Kasumi-1 (cell line): ENCODE data around the gene CDPF1.
A peak's percentile ranks its signal among the peaks of the same experiment; 100 is the strongest.

ENCODE experiments used
- DNase-seq, 2 experiments: peaks; one replicate each; lab custom pipeline; 2025; lab: John Stamatoyannopoulos, UW

CDPF1 gene

DNA sequence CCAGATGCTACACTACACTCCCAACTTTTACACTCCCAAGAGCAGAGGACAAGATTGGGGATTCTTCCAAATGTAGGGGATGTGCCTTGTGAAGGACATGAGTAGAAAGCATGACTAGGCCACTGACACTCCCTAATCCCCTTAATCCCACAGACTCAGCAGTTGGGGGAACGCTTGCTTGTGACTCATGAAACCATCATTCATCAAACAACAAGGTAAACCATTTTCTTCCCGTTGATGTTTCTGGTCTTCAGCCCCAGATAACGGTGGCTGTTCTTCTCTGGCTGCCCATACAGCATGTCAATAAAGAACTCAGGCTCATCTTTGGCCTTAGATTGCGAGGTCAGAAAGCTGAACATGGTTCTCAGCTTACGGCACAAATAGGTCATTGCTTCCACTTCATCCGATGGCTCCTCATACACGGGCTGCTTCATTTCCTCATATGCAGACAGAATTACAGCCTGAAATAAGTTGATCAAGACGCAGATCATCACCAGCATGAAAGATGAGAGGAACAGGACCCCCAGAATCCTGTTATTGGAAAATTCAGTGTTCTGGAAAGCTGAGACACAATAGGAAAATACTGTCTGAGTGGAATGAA, 6.4 kb upstream of the CDPF1 start:
- no peak for DNase-seq

DNA sequence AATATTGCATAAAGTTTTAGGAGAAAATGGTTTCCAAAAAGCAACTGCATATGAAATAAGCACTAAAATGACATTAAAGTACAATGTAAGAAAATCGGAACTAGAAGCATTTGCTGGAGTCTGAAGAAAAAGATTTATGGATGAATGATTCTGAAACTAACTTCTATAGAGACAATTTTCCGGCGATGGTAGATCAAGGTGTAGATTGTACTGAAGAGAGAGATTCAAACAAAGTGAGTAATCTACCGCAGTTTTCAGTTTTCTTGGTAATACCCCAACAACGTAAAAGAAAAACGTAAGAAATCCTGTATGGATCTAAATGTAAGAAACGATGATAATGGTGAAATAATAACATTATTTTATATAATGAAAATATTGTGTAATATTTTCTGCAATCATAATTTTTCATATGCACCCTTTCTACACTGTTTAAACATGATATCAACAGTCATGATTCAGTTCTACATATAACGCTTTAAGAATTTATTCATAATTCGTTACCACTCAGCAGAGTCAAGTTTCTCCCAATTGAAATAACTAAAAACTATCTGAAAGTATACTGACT, 1.8 kb upstream of the CDPF1 start:
- no peak for DNase-seq

DNA sequence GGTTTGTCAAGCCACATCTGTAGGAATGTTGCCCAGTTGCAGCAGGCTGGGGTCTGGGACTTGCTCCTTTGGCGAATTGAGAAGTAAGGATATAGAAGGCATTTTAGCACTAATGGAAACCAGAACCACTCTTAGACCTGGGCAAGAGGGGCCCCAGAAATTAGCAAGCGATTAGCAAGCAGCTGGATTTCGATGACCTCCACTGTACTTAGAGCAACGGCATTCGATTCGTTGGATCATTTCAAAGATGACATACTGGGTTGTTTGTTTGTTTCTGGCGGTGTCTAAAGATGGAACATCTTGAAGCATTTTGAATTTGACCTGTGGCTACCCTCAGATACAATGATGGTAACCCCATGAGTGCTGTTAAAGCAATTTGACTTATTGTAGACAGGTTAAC, 1.2 kb upstream of the CDPF1 start:
- DNase-seq, result no peak

DNA sequence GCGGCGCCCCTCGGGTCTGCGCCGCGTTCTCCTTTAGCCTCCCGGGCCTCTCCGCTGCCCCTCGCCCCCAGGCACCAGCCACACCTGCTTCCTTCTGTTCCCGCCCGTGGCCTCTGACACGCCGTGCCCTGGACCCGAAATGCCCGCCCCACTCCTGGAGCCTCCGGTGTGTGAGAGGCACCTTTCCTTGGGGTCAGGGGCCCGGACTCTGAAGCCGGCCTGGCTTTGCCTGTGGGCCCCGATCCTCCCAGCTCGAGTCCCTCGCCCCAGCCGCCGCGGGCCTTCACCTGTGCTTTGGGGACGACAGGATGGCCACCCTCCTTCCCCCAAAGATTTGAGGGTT, 661 bp upstream of the CDPF1 start:
- DNase-seq, result no peak

DNA sequence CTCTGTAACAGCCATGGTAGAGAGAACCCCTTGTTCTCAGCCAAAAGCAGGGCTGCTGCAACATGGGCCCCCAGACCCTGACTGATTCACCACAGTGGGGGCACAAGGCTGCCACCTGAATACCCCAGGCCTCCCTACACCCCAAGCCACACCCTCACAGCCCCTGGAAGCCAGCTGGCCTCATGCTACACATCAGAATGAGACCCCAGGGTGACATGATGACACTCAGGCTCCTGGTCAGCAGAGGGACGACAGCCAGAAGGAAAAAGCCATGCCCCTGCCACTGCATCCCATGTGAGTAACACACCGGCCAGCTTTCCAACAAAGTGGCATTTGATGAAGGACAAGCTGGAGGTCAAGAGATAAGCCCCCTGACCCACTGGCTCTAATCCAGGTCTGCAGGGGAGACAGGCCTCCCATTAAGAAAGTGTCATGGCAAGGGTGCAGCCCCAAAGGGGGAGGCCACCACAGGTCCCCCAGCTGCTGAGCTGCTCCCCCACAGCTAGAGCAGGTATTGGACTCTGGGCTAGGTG, 2.6 kb downstream of the CDPF1 start:
- no peak for DNase-seq

DNA sequence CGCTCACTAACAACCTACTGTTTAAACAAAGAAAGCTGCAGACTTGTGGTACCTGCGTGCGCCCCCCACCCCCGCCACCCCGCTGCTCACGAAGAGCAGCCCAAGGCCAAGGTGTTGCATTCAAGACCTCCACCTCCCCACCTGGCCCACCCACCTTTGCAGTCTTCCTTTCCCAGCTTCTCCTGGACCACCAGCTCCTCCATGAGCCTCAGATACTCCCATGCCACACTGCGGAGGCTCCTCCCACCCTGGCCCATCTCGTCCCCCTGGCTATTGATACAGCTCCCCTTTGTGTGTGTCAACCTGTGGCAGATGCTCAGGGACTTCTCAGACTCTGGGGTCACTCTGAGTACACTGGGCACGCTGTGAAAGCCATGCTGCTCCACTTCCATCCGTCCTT, 3.9 kb downstream of the CDPF1 start:
- no peak for DNase-seq

DNA sequence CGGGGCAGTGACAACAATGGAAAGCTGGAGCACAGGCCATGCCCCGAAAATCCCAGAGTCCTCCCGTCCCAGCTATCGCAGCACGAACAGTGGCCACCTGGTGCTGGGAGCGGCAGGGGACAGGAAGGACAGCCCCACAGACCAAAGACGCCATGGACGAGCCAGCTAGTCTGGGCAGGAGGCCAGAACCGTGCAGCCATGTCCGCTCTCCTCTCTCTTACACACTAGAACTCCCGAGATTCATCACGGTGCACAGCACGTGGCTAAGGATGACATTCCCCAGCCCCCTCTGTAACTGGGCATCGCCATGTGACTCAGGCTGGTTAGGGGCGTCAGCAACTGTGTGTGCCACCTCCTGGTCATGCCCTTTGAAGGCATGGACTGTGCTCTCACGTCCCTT, 4.6 kb downstream of the CDPF1 start:
- no peak for DNase-seq

DNA sequence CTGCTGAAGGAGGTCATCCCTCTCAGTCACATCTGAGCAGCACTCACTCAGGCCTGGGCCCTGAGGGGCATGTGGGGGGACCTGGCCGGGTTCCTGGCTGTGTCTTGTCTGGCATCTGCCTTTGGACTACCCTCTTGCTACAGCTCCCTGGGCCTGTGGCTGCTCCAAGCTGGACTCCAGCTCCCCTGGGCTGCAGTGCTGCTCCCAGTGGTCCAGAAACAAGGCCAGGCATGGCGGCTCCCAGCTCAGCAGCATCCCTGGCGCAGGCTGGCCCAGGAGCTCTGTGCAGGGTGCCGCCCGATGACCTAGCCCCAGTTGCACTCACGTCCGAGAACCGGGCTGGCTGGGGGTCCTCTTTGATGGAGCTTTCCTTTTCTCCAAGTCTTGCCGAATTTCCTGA, 5.3 kb downstream of the CDPF1 start:
- no peak for DNase-seq

DNA sequence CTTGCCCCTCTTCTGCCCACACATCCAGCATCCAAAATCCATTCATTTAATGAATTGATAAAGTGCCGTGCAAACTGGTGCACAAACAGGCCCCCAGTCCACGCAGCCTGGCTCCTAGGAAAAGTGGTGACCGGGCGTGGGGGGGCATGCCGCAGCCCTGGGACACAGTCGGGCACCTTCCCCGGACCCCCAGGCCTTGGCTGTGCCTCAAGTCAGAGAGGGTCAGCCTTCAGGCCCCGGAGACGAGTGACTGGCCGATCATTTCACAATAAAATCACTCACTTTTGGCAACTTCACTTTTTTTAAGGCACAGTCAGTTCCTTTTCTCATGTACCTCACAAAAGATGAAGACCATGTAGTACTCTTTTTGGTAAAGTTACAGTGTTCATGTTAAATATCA, 8.0 kb downstream of the CDPF1 start:
- DNase-seq, result no peak

DNA sequence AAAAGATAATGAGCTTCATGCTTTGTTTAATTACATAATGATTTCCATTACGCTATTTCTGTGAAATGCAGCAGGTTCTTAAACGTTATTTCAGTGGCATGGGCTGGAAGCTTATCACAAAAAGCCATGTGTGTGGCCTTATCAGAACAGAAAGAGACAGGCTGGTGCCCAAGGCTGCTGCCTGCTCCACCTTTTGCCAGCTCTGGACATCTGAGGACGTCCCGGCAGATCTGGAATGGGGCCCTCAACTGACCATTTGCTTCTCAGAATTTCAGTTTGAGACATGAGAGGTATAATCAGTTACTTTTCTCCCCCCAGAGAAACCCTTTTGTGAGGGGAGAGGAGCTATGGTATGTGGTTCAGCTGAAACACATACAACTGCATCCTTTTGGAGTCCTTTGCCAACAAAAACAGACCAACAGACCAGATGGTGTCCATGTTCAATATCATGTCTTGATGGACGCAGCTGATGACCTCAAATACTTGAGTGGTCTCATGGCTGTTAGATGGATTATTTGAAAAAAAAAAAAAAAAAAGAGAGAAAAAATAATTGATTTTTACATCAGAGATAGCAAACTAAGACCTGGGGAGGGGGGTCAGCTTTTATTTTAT, 8.6 kb downstream of the CDPF1 start:
- no peak for DNase-seq

DNA sequence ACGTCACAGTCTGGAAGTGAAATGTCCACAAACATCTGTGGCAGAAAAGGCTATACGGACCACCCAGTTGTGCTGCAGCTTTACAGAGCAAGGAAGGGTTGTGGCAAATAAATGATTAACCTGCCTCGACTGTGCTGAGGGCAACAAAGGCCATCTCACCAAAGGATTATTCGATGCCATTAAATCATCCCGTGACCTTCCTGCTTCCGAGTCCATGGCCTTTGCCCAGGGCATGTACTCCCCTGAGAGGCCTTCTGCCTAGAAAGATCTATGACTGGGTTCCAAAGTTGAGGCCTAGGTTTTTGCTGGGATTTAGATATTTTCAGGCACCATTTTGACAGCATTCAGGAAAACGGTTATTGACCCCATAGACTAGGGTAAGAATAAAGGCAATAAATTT, 9.2 kb downstream of the CDPF1 start:
- DNase-seq, result no peak

DNA sequence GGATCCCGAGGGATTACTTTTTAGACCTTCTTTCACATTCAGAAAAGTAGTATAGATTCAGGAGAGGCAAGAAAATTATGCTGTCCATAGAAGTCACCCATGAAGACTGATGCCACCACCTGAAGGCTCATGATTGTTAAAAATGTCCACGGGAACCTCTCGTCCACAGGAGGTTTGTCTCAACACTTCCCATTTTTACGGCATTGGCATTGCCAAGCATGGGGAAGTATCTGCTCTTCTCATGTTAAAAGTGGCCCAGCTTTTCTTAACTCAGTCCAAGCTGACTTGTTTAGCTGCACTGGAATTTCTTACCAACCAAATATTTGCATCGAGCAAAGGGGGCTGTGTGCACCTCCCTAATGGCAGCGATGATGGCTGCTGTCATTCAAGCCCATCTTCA, 9.6 kb downstream of the CDPF1 start:
- no peak for DNase-seq

DNA sequence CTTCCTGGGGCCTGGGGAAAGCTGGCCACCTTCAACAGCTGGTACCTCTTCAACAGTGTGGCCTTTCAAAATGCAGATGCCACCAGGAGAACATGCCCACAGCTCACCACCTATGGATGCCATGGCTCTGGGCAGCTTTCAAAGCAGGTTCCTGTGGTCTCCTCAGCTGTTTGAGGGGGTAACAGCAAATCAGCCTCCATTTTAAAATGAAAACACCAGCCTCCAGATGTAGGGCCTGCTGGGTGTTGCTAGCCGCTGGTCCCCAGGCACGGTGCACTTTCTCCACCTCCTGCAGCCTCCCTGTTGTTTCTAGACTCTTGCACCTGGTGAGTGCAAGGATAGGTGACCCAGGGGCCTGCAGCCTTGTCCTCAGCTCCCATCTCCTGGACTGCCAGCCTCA, 10.0 kb downstream of the CDPF1 start:
- DNase-seq, result no peak

DNA sequence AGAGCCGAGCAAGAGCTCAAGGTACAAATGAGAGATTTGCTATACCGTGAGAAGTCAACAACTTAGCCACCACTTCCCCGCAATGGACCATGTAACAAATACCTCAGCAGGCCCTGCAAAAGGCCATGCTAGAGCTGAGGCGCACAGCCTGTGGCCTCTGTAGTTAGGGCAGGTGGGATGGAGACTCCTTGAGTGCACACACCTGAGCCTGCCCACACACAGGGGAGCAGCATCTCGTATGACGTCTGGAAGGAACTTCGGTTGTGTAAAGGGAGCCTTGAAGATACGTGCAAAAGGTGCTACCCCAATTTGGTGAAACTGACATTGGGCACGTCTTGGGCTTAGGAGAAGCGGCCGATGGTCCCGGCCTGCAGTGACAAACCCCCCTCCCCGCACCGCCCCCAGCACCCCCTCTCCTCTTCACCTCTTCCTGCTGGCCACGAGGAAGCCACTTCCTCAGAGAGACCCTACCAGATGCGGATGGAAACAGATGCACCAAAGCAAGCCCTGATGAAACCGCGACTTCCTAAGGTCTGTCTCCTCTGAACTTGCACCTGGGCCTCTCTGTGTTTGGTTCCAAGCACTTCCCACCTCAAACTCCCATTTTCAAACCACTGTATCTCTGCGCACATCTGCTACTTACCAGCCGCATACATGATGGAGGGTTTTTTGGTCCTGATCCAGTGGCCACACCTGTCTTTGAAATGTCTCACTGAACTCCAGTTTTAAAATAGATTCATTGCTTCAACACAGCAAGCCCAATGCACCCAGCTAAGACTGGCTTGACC, 10.6 kb downstream of the CDPF1 start:
- DNase-seq, result no peak

DNA sequence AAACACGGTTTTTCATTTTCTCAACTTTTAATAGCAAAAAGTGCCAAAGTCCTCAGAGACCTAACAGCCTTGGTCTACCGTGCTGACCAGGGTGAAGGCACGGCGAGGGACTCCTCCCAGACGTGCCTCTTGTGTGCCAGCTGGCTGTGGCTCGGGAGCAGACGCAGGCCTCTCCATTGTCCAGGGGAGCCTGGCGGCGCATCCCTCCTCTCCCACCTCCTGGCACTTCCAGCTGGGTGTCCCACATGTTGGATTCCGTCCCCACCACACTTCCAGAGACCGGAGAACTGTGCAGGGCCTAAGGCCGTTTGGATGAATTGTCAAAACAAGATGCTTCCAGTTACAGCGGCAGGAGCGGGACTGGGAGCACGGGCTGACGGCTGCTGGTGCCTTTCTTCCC, 11.6 kb downstream of the CDPF1 start:
- no peak for DNase-seq

DNA sequence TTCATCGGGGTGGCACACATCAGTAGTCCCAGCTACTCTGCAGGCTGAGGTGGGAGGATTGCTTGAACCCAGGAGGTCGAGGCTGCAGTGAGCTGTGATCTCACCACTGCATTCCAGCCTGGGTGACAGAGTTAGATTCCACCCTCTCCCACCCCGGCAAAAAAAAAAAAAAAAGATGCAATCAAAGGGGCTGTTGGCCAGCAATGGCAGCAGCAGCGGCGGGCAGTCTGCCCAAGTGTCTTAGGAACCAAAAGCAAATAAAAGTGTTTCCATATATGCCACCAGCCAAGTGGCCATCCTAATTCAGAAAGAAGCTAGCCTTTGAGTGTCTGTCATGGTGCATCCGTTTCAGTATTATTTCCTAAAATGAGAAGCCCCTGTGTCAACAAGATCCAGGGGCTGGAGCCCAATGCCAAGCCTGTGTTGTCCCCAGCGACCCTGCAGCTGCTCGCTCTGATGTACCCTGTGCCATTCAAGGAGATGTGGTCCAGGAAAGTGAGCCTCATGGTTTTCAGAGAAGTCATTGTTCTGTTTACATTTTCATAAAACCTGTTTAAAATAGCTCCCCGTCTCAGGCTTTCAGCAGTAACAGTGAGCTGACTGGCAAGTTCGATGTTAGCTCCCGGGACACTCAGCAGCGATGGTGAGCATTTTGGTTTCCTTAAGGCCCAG, 12.5 kb downstream of the CDPF1 start:
- no peak for DNase-seq

DNA sequence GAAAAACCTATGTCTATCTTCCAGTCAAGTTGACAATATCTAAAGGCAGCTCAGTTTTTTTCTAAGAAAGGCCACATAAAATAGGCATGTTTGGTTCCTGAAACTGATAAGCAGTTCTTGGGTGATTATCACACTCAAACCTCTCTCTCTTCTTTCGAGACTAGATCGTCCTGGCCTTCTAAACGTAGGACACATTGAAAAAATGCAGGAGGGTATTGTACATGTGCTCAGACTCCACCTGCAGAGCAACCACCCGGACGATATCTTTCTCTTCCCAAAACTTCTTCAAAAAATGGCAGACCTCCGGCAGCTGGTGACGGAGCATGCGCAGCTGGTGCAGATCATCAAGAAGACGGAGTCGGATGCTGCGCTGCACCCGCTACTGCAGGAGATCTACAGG, 15.1 kb downstream of the CDPF1 start:
- no peak for DNase-seq

DNA sequence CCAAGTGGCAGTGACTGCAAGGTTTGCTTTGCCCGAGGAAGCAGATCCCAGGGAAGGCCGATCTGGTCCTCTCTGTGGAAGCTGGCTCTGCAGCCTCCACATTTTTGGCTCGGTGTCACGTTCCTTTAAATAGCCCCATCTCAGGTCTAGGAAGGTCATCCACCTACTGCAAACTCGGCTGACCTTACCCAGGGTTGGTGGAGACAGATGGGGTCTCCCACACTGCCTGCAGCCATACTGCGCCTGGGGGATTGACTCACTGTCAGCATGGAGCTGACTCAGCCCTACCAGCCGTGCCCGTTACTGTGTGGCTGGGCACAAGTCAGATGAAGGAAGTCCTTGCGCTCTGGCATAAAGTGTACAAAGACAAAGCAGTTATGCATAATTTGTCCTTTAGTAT, 16.9 kb downstream of the CDPF1 start:
- peak; percentile 24 to 43 for DNase-seq

DNA sequence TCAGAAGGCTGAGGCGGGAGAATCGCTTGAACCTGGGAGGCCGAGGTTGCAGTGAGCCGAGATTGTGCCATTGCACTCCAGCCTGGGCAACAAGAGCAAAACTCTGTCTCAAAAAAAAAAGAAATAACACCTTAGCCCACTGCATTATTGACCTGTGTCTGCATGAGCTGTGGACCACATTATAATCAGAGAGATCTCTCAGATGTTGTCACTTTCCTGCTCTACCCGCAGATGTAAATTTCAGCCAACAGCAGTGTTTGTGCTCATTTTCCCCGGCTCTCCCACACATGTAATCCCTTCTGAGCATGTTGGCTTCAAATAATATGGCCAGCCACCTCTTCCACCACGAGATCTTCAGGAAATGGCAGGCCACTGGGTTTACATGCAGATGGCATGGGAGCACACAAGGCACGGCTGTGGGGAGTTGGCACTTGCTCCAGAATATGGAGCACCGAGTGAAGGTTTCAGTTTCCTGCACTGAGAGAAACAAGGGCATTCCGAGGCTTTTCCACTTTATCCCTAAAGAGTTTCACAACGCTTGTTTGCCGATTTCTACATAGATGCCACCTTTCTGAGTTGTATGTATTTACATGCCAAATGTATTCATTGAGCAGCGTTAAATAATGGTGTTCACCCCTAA, 19.7 kb downstream of the CDPF1 start:
- DNase-seq, result no peak

DNA sequence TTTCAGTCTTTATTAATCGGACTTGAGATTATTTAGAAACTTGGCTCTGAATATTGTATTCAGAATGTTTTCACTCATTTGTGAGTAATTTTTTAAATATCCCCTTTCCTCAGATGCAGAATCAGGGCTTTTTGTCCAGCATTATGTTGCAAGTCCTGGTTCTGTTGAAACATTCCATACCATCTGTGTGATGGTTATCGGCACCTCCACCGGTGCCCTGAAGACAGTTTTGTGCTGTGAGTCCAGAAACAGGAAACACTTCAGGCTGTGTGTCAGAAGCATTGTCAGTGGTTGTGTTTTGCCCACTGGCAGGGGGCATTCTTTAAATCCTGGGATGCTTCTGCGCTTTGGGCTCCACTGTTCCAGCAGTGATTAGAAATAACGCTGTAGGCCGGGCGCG, 20.4 kb downstream of the CDPF1 start:
- DNase-seq, result no peak

DNA sequence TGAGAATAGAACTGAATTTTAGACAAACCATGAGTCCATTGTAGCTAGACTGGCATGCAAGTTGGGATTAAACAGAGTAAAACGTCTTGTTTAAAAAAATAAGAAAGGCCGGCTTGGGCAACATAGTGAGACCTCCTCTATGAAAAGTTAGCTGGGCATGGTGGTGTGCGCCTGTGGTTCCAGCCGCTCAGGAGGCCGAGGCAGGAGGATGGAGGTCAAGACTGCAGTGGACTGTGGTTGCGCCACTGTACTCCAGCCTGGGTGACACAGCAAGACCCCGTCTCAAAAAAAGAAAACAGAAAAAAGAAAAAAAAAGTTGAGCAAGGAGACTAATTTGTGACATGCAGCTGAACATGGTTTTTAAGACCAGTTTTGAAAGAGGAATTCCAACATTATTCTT, 23.5 kb downstream of the CDPF1 start:
- DNase-seq, result no peak

DNA sequence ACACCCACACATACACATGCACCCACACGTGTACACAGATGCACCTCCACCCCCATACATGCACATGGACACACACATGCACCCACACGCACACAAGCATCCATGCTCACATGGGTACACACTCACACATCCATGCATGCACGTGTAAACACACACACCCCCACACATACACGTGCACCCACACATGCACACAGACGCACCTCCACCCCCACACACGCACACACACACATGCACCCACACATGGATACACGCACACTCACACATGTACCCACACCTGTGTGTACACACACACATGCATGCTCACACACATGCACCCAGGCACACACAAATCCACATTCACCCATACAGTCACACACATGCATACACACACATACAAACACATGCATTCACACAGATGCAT, 24.5 kb downstream of the CDPF1 start:
- no peak for DNase-seq
